Measurements from ENCODE around the gene BPIFB4.

BPIFB4 gene

DNA sequence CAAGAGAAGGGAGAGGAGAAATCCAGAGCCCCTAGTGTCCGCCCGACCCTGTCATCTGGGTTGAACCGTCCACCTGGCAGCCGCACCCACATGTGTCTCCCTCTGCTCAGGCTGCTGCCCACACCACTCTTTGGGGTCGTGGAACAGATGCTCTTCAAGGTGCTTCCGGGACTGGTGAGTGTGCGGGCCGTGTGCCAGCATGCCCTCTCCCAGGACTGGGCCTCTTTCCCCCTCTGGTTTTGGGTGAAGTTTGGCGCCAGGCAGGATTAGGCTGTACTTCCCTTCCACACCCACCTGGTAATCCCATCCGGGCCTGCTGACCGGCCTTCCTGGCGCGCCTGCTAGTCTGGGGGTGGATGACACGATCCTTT, 17.8 kb upstream of the BPIFB4 start:
- no peak for DNase-seq (ENCODE audit: low read depth in 2 of 3, low spot score in 1 of 3)

DNA sequence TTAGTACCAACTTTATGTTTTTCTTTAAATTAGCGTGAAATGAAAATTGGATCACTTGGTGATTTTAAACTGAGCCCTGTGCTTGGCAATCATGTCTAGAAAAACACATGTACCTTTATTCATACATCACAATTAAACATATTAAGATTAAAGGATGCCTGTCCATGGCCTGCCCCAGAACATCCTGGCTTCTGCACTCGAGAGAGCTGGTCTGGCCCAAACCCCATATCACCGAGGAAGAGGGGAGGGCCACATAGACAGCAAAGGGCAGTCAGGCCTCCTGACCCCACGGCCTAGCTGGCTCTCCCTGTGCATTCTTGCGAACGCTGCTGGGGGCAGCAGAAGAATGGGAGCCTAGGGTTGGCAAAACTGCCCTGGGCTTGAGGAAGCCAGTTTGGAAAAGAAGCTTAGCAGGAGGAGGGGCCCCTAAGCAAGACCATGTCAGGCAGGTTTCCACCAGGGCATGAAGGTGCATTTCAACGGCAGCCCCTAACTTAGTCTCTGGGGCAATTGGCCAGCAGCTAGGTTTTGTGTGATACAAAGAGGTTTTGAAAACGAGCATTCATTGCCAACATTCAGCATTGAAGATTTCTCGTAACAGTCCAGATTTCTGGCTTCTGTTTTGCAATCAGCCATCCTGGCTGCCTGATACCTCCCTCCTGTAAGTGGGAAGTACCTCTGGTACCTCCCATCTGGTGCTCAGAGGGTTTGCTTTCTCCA, 17.2 kb upstream of the BPIFB4 start:
- no peak for DNase-seq (ENCODE audit: low read depth in 2 of 3, low spot score in 1 of 3)

DNA sequence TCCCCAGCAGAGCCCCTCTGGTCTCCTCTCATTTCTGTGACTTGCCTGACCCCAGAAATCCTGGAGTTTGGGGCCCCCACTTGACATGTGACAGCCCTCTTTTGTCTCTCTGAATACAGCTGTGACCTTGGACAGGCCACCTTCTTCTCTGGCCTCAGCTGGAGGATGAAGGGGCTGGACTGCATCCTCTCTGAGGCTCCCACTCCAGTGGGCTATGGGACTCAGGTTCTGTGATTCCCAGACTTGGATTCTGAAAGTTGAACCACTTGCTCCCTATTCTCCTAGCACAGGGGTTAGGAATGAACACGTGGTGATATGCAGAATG, 16.7 kb upstream of the BPIFB4 start:
- DNase-seq (ENCODE audit: low read depth in 2 of 3, low spot score in 1 of 3), result no peak

DNA sequence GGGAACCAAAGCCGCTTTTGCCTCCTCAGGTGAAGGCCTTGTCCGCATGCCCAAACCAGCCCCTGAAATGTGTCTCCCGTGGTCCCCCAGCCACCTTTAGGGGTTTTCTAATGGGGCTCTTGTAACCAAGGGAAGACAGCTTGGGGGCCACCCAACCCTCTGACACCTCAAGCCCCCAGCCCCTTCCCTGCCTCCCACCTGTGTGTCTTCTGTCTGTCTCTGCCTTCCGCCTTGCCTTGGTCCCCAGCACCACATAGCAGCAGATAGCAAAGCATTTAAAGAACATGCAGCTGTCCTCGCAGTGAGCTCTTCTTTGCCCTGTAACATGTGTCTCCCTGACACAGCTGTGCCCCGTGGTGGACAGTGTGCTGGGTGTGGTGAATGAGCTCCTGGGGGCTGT, 16.2 kb upstream of the BPIFB4 start:
- DNase-seq (ENCODE audit: low read depth in 2 of 3, low spot score in 1 of 3), result no peak

DNA sequence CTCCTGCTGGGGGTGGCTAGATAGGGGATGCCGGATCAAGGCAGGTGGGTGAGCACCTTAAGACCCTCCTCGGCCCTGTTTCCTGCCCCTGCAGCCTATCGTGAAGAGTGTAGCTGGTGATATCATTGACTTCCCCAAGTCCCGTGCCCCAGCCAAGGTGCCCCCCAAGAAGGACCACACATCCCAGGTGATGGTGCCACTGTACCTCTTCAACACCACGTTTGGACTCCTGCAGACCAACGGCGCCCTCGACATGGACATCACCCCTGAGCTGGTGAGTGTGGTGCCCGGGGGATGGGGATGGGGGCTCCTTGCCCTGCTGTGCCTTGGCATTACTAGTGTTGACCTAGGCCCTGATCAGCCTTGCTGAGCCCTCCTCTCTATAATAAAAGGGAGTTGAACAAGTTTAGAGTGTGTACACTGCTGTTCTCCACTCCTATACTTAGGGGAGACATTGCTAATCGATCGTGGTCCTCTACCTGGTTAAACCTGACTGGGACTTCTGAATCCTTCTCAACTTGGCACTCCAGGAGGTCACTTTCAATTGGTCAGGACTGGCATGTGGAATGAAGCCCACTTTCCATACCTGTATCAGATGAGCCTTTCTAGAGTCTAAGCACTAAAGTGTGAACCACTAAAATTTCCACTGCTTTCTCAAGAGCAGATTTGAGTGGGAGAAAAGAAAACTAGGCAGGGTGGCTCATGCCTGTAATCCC, 14.7 kb upstream of the BPIFB4 start:
- DNase-seq (ENCODE audit: low read depth in 2 of 3, low spot score in 1 of 3), result no peak

DNA sequence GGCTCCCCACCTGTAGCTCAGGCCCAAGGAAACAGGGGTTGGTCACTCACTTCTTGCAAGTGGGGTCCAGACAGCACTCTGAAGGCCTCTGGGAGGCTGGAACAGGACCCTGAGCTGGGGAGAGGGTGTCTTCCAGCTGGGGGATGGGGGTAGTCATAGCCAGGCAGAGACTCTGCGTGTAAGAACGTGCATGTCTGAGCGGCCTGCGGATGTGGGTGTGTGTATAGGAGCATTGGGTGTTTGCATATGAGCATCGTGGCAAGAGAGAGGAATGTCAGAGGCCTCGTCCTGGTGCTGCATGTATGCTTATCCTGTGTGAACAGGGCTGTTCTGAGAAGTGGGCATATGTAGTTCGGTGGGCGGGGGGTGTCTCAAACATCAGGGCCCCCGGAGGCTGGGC, 13.7 kb upstream of the BPIFB4 start:
- DNase-seq (ENCODE audit: low read depth in 2 of 3, low spot score in 1 of 3), result no peak

DNA sequence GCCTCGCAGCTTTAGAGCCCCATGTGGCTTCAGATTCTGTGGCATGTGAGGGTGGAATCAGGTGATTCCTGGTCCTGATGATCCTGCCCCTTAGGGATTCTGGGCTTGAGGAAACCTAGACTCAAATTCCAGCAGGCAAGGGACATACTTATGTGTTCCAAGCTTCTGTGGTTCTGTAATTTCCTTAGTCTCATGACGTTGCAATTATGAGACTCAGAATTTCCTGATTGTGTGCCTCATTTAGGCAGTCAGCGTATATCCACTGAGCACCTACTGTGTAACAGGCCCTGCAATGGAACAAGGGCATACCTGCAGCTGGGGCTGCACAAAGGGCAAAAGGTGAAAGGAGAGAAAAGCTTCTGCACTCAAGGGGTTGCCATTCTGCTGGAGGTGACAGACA, 11.6 kb upstream of the BPIFB4 start:
- no peak for DNase-seq (ENCODE audit: low read depth in 2 of 3, low spot score in 1 of 3)

DNA sequence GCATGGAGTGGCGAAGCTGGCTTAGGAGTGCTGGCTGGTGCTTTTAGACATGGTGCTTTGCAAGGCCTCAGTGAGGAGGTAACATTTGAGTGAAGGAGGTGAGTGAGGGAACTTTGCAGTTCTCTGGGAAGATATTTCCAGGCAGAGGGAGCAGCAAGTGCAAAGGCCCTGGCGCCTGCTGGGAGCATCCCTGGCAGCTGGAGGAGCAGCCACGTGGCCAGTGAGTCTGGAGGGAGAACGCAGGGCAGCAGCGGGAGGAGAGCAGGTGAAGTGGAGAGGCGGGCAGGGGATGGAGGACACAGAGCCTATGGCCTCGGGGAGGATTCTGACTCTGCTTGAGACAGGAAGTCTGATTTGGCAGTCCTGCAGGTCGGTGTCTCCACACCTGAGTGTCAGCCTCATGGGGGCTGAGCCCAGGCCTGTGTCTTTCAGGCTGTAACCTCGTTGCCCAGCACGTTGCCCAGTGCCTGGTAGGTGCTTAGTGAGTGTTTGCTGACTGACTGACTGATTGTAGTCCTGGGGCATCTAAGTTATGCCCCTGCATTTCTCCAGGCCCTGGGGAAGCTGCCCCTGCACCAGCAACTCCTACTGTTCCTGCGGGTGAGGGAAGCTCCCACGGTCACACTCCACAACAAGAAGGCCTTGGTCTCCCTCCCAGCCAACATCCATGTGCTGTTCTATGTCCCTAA, 11.0 kb upstream of the BPIFB4 start:
- no peak for DNase-seq (ENCODE audit: low read depth in 2 of 3, low spot score in 1 of 3)

DNA sequence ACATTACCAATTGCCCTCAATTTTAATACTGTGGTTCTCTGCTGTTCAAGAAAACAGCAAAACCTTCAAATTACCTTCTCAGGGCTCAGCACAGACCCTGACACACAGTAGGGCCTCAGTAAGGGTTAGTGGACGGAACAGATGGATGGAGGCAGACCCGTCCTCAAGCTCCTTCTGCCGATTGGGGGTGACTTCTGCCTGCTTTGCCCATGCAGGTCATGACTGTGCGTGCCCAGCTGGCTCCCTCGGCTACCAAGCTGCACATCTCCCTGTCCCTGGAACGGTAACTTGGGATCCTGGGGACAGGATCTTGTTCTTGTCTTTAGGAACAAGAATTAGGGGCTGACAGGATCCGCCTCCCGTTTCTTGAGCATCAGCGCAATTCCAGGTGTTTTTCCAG, 9.8 kb upstream of the BPIFB4 start:
- no peak for DNase-seq (ENCODE audit: low read depth in 2 of 3, low spot score in 1 of 3)

DNA sequence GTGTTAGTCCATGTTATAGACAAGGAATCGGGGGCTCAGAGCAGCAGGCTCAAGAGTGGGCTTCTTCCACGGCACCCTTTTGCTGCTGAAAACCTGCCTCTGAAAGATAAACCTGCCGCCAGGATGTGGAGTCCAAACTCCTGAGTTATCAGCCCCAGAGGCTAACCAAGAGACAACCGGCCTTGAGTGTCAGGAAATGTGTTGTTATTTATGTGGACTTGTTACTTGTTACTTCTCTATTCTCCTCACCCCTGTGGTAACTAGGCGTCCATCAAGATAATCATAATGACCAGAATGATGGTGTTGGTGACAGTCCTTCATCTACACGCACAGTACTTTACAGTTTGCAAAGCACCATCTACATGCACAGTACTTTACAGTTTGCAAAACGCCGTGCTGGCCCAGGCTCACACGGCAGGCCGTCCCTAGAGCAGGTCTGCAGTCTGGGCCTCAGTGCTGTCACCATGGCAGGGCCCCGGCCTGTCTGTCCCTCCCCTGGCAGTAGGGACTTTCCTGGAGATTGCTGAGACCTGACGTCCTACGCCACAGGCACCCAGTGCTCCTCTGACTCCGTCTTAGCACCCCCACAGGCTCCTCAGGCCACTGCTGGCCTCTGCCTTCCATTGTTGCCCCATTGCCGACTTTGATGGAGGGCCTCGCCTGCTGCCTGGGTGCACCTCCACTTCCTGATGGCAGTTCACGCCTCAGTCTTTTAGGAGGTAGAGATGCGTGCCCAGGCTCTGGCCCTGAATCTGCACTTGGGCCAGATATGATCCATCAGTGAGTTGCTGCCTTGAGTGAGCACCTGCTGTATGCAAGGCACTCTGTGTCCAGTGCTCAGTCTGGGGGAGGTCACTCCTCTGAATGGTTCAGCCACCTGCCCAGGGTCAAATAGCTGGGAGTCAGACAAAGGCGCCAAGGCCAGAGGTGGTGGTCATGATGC, 9.1 kb upstream of the BPIFB4 start:
- DNase-seq (ENCODE audit: low read depth in 2 of 3, low spot score in 1 of 3), result no peak

DNA sequence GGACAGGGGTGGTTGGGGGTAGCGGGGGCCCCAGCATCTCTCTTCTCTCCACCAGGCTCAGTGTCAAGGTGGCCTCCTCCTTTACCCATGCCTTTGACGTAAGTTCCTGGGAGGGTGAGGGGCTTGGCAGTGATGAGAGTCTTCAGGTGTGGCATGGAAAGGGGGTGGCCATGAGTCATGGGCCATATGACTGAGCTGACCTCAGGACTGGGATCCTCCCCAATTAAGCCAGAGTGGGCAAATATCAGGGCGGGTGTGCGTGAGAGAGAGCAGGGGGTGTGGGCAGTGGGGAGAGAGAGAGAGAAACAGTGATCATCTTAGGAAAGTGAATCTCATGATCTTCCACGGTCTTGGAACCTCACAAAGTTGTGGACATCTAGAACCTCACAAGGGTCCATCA, 8.2 kb upstream of the BPIFB4 start:
- DNase-seq (ENCODE audit: low read depth in 2 of 3, low spot score in 1 of 3), result no peak

DNA sequence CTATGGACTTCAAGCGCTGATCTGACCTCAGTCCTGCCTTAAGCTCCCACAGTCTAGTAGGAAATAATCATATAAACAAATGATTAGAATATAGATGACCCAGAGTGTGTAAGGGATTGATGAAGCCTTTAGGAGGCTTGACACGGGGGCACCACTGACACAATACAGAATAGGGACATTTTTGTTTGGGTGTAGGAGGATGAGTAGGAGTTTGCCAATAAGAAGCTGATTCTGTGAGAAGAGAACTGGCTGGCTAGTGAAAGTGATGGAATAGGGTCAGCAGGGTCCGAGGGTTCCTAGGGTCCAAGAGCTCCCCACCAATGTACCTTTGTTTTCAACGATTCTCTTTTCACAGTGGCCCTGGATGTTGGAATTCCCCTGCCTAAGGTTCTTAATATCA, 7.1 kb upstream of the BPIFB4 start:
- DNase-seq (ENCODE audit: low read depth in 2 of 3, low spot score in 1 of 3), result no peak

DNA sequence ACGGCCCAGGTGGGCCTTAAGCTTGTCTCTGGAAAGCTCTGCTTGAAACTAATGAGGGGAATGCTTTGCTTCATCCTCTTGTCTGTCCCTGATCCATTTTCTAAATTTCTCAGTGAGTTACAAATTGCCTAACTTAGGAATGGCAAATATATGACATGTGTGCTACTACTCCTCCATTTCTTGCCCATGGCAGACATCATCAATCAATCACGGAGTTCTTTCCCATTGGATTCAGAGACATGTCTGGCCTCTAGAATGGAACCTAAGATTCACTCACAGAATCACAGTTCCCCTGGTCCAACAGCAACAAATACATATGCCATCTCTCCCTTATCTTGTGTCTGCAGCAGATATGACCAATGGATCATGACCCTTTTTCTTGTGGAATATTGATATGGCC, 6.6 kb upstream of the BPIFB4 start:
- DNase-seq (ENCODE audit: low read depth in 2 of 3, low spot score in 1 of 3), result no peak

DNA sequence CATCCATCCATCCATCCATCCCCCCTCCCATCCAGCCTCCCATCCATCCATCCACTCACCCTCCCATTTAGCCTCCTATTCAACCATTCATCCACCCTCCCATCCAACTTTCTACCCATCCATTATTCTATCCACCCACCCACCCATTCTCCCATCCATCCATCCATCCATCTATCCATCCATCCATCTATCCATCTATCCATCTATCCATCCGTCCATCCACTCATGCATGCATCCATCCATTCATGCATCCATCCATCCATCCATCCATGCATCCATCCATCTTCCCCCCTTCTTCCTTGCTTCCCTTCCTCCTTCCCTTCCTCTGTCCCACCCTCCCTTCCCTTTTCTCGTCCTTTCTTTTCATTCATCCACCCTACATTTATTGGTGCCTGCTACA, 4.8 kb upstream of the BPIFB4 start:
- no peak for DNase-seq (ENCODE audit: low read depth in 2 of 3, low spot score in 1 of 3)

DNA sequence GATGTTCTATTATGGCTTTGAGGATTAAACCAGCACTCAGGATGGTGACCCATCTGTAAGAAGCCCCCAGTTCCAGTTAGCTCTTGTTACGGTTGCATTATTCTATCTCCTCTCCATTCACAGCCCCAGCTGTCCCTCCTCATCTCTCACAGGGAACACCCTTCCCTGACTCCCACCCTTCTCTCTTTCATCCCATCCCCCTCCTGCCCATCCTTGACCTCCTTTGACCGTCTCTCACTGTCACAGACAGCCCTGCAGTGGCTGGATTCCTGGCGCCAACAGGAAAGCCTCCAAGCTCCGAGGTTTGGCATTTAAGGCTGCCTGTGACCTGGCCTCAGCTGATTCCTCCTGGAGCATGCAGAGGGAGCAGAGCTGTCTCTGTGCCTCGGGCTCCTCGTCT, 4.2 kb upstream of the BPIFB4 start:
- DNase-seq (ENCODE audit: low read depth in 2 of 3, low spot score in 1 of 3), result no peak

DNA sequence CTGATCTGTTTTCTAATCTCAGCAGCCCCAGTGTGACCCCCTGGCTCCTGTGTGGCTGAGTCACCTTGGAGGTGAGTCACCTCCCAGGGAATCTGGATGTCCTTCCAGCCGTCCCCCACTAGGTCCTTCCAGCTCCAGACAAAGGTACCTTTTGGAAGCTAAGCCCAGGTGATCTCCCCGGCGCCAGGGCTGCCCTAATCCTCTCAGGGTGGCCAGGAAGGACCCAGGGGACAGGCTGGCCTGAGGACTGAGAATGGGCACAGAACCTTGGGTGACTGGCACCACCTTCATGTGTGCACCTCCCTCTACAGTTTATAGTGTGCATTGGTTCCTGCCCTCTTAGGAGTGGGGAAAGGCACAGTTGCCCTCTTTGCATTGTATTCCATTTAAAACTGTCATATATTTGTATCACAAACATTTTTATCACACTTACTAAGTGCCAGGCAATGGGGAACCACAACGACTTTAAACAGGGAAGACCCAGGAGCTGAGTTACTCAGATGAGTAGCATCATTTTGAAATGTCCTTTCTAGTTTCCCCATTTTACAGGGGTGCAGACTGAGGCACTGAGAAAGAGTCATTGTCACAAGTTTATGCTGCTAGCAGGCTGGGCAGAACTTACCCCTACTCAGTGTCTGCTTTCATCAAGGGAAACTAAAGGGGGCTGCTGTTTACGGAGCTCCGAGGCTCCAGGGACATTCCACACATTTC, 2.6 kb upstream of the BPIFB4 start:
- no peak for DNase-seq (ENCODE audit: low read depth in 2 of 3, low spot score in 1 of 3)

DNA sequence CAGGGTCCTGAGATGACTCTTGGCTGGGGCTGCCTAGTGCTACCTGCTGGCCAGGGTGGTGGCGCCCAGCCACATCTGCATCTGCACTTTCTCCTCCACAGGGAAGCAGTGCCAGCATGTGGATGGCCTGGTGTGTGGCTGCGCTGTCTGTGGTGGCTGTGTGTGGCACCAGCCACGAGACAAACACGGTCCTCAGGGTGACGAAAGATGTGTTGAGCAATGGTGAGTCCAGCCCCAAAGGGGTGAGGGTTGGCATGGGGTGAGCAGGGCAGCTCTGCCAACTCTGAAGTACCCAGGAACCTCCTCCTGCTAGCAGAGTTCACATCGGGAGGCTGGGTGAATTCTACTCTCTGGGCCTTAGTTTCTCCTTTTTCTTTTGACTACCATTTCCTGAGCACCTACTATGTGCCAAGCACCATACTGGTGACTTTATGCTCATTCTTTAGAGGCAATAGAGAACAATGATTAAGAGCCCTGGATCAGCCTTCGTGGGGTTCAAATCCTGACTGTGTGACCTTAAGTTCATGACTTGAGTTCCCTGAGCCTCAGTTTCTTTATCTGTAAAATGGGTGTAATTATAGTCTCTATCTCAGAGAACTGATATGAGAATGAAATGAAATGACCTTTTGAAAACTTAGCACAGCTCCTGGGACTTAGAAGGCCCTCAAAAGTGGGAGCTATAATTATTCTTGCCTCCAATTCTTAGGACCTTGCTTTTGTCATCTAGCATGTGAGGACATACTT, 2.1 kb downstream of the BPIFB4 start:
- DNase-seq (ENCODE audit: low read depth in 2 of 3, low spot score in 1 of 3), result no peak

DNA sequence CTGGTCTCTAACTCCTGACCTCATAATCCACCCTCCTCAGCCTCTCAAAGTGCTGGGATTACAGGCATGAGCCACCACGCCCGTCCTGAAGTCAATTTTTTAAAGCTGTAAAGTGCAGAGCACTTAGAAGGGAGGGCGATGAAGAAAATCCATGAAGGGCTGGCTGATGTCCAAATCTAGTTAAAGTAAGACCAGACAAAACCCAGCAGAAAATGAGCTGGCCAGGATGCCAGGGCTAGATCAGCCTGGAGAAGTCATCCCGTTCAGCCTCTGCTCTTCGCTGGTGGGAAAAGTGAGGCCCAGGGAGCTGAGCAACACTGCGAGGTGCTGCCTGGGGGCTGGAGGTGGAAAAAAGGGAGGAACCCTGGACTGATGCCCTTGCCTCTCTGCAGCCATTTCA, 3.1 kb downstream of the BPIFB4 start:
- no peak for DNase-seq (ENCODE audit: low read depth in 2 of 3, low spot score in 1 of 3)

DNA sequence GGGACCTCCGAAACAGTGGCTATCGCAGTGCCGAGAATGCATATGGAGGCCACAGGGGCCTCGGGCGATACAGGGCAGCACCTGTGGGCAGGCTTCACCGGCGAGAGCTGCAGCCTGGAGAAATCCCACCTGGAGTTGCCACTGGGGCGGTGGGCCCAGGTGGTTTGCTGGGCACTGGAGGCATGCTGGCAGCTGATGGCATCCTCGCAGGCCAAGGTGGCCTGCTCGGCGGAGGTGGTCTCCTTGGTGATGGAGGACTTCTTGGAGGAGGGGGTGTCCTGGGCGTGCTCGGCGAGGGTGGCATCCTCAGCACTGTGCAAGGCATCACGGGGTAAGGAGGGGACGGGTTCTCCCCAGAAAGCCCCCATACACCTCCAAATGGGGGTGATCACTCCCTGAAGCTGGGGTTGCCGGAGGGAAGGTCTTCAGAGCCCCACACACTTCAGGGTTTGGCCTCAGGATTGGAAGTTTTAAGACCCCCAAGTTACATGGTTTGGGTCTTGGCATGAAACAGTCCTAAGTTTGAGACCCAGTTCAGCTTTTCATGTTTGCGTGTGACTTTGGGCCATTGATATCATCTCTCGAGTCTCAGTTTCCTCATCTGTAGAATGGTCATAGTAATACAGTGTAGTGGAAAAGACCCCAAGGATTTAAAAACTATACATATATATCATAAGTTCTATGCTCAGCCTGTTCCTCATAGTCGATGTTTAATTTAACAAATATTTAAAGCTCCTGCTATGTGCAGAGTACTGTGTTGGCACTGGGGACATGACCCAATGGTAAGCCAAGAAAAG, 4.3 kb downstream of the BPIFB4 start:
- no peak for DNase-seq (ENCODE audit: low read depth in 2 of 3, low spot score in 1 of 3)

Data from stimulated activated CD4-positive, alpha-beta T cell treated with anti-CD3 and anti-CD28 coated beads, Interleukin-12 subunit alpha, Interleukin-12 subunit beta, amount 100 ng/mL, for 48 hours (primary cell).